SK-MEL-5 (cell line): ENCODE measurements around the gene WDR27. TPM values are rescaled to one million over a fixed set of nuclear protein-coding genes. Genes with fewer than 3 reads are reported as not detected.

ENCODE experiments used
- DNase-seq: peaks from one replicate; pipeline ENCODE4 v3.0.0-alpha.2; 2016; ENCODE audit warnings: low read depth, low spot score
- in situ Hi-C: cut with HindIII; loops from 2 replicates; pipeline ENCODE4 v1.10.0; 2016; ENCODE audit warnings: low sequenced_read_pairs, high pct_unique_total_duplicates, low pct_unique_long_range_greater_than_20kb
- total RNA-seq: library from RNA; depleted of rRNA; stranded (reverse); fragments of >200 nt; shearing (Covaris generic); gene quantifications from 2 replicates; pipeline ENCODE4 v1.2.3, GENCODE V29; 2014

The WDR27 gene
- total RNA-seq, 1 experiment from 2014 or later = 10.2 TPM

GRCh38 chr6:169592558-169592957, 109.3 kb downstream of the WDR27 start:
- in situ Hi-C loops = no loop called here
- DNase-seq = no peak

- in situ Hi-C loops = no loop called here
Measured at GRCh38 chr6:169591616-169592015, 110.2 kb downstream of the WDR27 start.

GRCh38 chr6:169590376-169590939, 111.4 kb downstream of the WDR27 start:
- in situ Hi-C loops = no loop called here
- DNase-seq = no peak

More at GRCh38 chr6:169591616-169592015, 110.2 kb downstream of the WDR27 start:
- no peak for DNase-seq

- in situ Hi-C loops = no loop called here
- peak; percentile 2 for DNase-seq
Measured at GRCh38 chr6:169589699-169590257, 112.1 kb downstream of the WDR27 start.

GRCh38 chr6:169589293-169589692, 112.5 kb downstream of the WDR27 start:
- no peak for DNase-seq

GRCh38 chr6:169587975-169588374, 113.9 kb downstream of the WDR27 start:
- DNase-seq = no peak
- in situ Hi-C loops = no loop called here

More at GRCh38 chr6:169589293-169589692, 112.5 kb downstream of the WDR27 start:
- in situ Hi-C loops = no loop called here

- in situ Hi-C loops = no loop called here
- DNase-seq = no peak
Measured at GRCh38 chr6:169583886-169584541, 117.8 kb downstream of the WDR27 start.

GRCh38 chr6:169579407-169580111, 122.3 kb downstream of the WDR27 start:
- in situ Hi-C loops = no loop called here
- DNase-seq = no peak

- no peak for DNase-seq
- in situ Hi-C loops = no loop called here
Measured at GRCh38 chr6:169577974-169578373, 123.9 kb downstream of the WDR27 start.

GRCh38 chr6:169577236-169577635, 124.6 kb downstream of the WDR27 start:
- DNase-seq = no peak
- in situ Hi-C loops = no loop called here

- in situ Hi-C loops = no loop called here
- DNase-seq = no peak
Measured at GRCh38 chr6:169575821-169576220, 126.0 kb downstream of the WDR27 start.

- in situ Hi-C loops = no loop called here
- no peak for DNase-seq
Measured at GRCh38 chr6:169575365-169575764, 126.5 kb downstream of the WDR27 start.

GRCh38 chr6:169574420-169574819, 127.4 kb downstream of the WDR27 start:
- in situ Hi-C loops = no loop called here
- DNase-seq = no peak

GRCh38 chr6:169573883-169574282, 127.9 kb downstream of the WDR27 start:
- DNase-seq = no peak
- in situ Hi-C loops = no loop called here

- no peak for DNase-seq
- in situ Hi-C loops = no loop called here
Measured at GRCh38 chr6:169571123-169571962, 130.5 kb downstream of the WDR27 start.

- in situ Hi-C loops = no loop called here
- no peak for DNase-seq
Measured at GRCh38 chr6:169568314-169569087, 133.3 kb downstream of the WDR27 start.

- in situ Hi-C loops = no loop called here
- no peak for DNase-seq
Measured at GRCh38 chr6:169567819-169568218, 134.0 kb downstream of the WDR27 start.
